HCT116 (cell line): ENCODE data around the gene CFAP74.

Experiments
- ATF3 ChIP-seq: IDR thresholded peaks from 2 replicates; pipeline ENCODE4 v1.6.1; 2012
- CTCF ChIP-seq, 3 experiments: fragments of 200-600 bp in 1 of 3; sonication (generic) in 1 of 3; IDR thresholded peaks in 2 of 3; conservative IDR thresholded peaks in 1 of 3; 2 replicates each; pipeline ENCODE4 v1.5.1; 2012 to 2017; ENCODE audit warnings: low read depth in 2 of 3, low read length in 2 of 3, antibody characterized with exemption in 1 of 3, borderline replicate concordance in 1 of 3, control low read depth in 1 of 3, mild to moderate bottlenecking in 1 of 3, mixed read lengths in 1 of 3, mixed run types in 1 of 3, moderate library complexity in 1 of 3; ENCODE audit not compliant: insufficient read depth in 1 of 3
- EZH2 ChIP-seq: fragments of 200-600 bp; sonication (generic); IDR thresholded peaks from 2 replicates; pipeline ENCODE4 v1.6.1; 2017; ENCODE audit warnings: antibody characterized with exemption, mixed run types
- MAX ChIP-seq: IDR thresholded peaks from 2 replicates; pipeline ENCODE4 v1.6.1; 2012
- POLR2A ChIP-seq: IDR thresholded peaks from 2 replicates; pipeline ENCODE4 v1.7.0; 2011; ENCODE audit warnings: borderline replicate concordance; ENCODE audit not compliant: insufficient read depth, insufficient read length; ENCODE audit errors: extremely low read depth
- SIN3A ChIP-seq: IDR thresholded peaks from 2 replicates; pipeline ENCODE4 v1.6.1; 2012; ENCODE audit warnings: low read depth
- SRF ChIP-seq: IDR thresholded peaks from 2 replicates; pipeline ENCODE4 v1.6.1; 2012; ENCODE audit warnings: low read depth
- ZBTB33 ChIP-seq: IDR thresholded peaks from 2 replicates; pipeline ENCODE4 v1.6.1; 2011; ENCODE audit warnings: mild to moderate bottlenecking, low read length, moderate library complexity; ENCODE audit not compliant: insufficient replicate concordance; ENCODE audit errors: extremely low read depth

GRCh38 chr1:2003541-2004131, at the start of gene CFAP74:
- peak; percentile 73 for TF ChIP-seq MAX
- TF ChIP-seq EZH2, result no peak
- no peak for TF ChIP-seq ATF3
- TF ChIP-seq CTCF (IDR thresholded peaks at IDR 0.05 in 2 of 3, conservative IDR thresholded peaks at IDR 0.05 in 1 of 3; ENCODE audit: borderline replicate concordance in 1 of 3, insufficient read depth in 1 of 3, low read depth in 2 of 3, low read length in 2 of 3), result no peak
- no peak for TF ChIP-seq SIN3A
- TF ChIP-seq ZBTB33, result no peak
- TF ChIP-seq POLR2A, result no peak
- TF ChIP-seq SRF, result no peak
